ENCODE measurements around the gene PDE10A.
"Not testable (repeated sequence)": the region's sequence is repeated elsewhere in the genome, so short reads cannot be mapped to it uniquely, and the experiment has no call there.

PDE10A gene

DNA sequence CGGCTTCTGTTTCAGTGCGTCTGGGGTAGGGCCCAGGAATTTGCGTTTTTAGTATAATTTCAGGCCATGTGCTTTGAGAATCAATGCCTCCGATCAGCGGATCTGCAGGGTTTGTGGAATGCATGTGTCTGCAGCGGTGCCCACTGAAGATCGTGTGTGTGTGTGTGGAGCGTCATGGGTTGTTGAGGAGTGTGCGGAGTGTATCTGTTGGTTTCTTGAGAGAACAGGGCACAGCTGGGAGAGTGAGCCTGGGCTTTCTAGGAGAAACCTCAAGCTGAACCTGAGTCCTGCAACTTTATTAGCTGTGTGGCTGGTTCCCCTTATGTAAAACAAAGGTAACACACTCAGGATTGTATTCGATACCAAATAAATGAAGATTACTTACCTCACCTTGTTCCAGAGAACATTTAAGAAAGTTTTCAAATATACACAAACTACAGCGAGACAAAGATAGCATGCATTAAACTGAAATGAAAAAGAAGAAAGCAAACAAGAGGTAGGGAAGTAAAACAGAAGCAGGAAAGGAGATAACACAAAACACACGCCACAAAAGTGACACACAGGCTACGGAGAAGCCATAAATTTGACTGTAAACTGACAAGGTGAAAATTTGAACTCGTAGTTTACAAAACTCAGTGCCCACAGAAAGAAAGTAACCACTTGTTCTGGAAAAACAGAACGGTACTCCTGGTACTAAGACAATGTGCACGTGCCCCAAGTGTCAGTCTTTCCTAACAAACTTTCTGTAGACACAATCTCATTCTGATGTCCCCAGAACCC, 28.8 kb downstream of the PDE10A start:
- no peak overlapping the region for H3K9ac ChIP-seq (ENCODE audit: low read depth, low read length)
- no peaks in the 10 kb centered on the region for H3K36me3 ChIP-seq (ENCODE audit: control insufficient read depth, insufficient read depth, low read length)
- H3K4me1 ChIP-seq (ENCODE audit: control insufficient read depth, insufficient read depth, low read length): peaks cover 22% of the 10 kb centered on the region
- H3K27me3 ChIP-seq (ENCODE audit: control insufficient read depth, insufficient read depth, low read length): no peaks in the 10 kb centered on the region
- H3K4me3 ChIP-seq (ENCODE audit: low read depth, low read length): no peak overlapping the region
- no peaks in the 10 kb centered on the region for H3K9me3 ChIP-seq (ENCODE audit: control insufficient read depth, insufficient read depth, low read length)

DNA sequence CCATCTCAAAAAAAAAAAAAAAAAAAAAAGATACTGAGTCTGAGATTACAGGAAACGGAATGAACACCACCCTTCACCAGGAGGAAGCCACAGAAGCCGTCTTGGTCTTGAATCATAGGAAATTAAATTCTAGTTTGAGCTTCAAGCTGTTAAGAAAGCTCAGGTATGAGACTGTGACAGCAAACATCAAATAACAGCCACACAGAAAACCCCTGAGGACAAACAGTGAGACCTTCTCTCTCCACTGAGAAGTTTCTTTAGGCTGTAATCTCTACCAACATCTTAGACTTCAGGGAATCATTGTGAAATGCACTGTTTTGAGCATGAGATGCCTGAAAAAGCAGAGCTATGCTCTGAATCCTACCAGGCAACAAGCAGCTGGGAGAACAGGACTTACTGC, 30.8 kb downstream of the PDE10A start:
- no peak overlapping the region for H3K4me3 ChIP-seq (ENCODE audit: low read depth, low read length)
- H3K9me3 ChIP-seq (ENCODE audit: control insufficient read depth, insufficient read depth, low read length): no peaks in the 10 kb centered on the region
- no peaks in the 10 kb centered on the region for H3K36me3 ChIP-seq (ENCODE audit: control insufficient read depth, insufficient read depth, low read length)
- peaks cover 14% of the 10 kb centered on the region for H3K4me1 ChIP-seq (ENCODE audit: control insufficient read depth, insufficient read depth, low read length)
- H3K27me3 ChIP-seq (ENCODE audit: control insufficient read depth, insufficient read depth, low read length): no peaks in the 10 kb centered on the region
- no peak overlapping the region for H3K9ac ChIP-seq (ENCODE audit: low read depth, low read length)

DNA sequence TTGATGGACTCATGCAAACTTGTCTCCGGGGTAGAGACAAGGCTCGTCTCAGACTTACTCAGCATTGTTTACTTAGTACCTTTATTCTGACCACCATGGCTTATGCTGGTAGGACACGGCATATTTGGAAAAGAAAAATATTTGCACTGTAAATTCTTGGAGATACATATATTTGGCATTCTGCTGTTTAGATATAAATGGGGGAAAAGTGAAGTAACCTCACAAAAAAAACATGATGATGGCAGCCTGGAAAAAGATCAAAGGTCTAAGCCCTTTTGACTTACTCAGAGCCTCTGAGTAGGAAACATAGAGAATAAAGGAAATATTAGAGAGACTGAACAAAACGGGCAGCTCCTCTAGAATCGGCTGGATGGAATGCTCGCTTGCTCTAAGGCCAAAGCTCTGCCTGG, 32.5 kb downstream of the PDE10A start:
- H3K4me3 ChIP-seq (ENCODE audit: low read depth, low read length): no peak overlapping the region

DNA sequence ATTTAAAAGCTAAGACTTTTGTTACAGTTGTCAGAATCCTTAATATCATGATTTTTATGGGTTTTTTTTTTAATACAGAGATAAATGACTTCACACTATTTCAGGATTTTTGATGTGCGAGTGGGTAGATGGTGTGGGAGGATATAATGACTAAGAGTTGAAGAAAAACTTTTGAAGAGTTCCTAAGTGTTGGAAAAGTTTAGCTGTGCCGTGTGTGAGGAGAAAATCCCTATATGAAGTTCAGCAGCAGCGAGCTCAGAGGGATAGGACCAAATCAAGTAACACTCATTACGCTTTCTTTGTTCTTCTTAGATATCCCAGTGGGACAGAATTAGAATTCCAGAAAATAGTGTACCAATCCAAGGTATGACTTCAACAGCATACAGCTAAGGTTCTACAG, 34.1 kb downstream of the PDE10A start:
- H3K9ac ChIP-seq (ENCODE audit: low read depth, low read length): no peak overlapping the region
- no peaks in the 10 kb centered on the region for H3K9me3 ChIP-seq (ENCODE audit: control insufficient read depth, insufficient read depth, low read length)
- H3K4me3 ChIP-seq (ENCODE audit: low read depth, low read length): no peak overlapping the region
- no peaks in the 10 kb centered on the region for H3K36me3 ChIP-seq (ENCODE audit: control insufficient read depth, insufficient read depth, low read length)
- no peaks in the 10 kb centered on the region for H3K27me3 ChIP-seq (ENCODE audit: control insufficient read depth, insufficient read depth, low read length)
- no peaks in the 10 kb centered on the region for H3K4me1 ChIP-seq (ENCODE audit: control insufficient read depth, insufficient read depth, low read length)

More for the DNA sequence above, 32.5 kb downstream of the PDE10A start:
- H3K36me3 ChIP-seq (ENCODE audit: control insufficient read depth, insufficient read depth, low read length): no peaks in the 10 kb centered on the region
- no peaks in the 10 kb centered on the region for H3K9me3 ChIP-seq (ENCODE audit: control insufficient read depth, insufficient read depth, low read length)
- H3K9ac ChIP-seq (ENCODE audit: low read depth, low read length): no peak overlapping the region
- no peaks in the 10 kb centered on the region for H3K27me3 ChIP-seq (ENCODE audit: control insufficient read depth, insufficient read depth, low read length)
- no peaks in the 10 kb centered on the region for H3K4me1 ChIP-seq (ENCODE audit: control insufficient read depth, insufficient read depth, low read length)

DNA sequence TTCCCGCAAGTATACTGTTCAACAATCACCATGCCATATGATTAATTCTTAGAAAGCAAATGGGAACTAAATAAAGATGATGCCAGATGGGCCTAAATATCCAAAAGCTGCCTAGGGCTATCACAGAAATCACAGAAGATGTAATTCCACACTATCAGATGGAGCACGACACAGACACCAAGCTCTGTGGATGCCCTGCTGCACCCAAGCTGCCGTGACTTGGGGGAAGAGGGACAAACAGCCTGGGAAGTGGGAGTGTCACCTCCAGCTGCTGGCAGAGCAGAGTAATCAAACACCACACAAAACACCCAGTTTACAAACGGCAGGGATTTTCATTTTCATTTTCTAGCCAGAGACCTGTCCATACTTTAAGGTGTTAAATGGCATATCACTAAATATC, 35.7 kb downstream of the PDE10A start:
- H3K9me3 ChIP-seq (ENCODE audit: control insufficient read depth, insufficient read depth, low read length): no peaks in the 10 kb centered on the region
- H3K36me3 ChIP-seq (ENCODE audit: control insufficient read depth, insufficient read depth, low read length): no peaks in the 10 kb centered on the region
- H3K9ac ChIP-seq (ENCODE audit: low read depth, low read length): no peak overlapping the region
- no peaks in the 10 kb centered on the region for H3K27me3 ChIP-seq (ENCODE audit: control insufficient read depth, insufficient read depth, low read length)
- no peaks in the 10 kb centered on the region for H3K4me1 ChIP-seq (ENCODE audit: control insufficient read depth, insufficient read depth, low read length)
- H3K4me3 ChIP-seq (ENCODE audit: low read depth, low read length): no peak overlapping the region

DNA sequence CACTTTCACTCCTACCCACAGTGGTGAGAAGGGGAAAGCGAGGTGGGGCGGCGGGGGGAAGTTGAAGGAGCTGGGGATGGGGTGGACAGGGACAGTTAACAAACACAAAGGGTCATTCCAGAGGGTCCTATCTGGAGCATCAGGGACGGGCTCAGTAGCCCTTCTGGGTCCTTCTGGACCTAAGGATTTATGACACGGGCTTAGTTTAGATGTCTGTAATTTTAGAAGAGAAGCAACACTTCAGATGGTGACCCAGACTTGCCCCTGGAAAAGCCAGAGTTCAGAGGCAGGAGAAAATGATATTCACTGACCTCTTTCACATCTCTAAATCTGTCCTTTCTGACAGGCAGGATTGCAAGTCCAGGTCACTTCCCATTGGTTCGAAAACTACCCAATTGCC, 36.3 kb downstream of the PDE10A start:
- Histone ChIP-seq H3K36me3 (ENCODE audit: control insufficient read depth, insufficient read depth, low read length) (no peaks in the 10 kb centered on the region), H3K27me3 (ENCODE audit: control insufficient read depth, insufficient read depth, low read length) (no peaks in the 10 kb centered on the region), H3K9ac (ENCODE audit: low read depth, low read length) (no peak overlapping the region), H3K9me3 (ENCODE audit: control insufficient read depth, insufficient read depth, low read length) (no peaks in the 10 kb centered on the region), H3K4me3 (ENCODE audit: low read depth, low read length) (no peak overlapping the region), H3K4me1 (ENCODE audit: control insufficient read depth, insufficient read depth, low read length) (no peaks in the 10 kb centered on the region)

DNA sequence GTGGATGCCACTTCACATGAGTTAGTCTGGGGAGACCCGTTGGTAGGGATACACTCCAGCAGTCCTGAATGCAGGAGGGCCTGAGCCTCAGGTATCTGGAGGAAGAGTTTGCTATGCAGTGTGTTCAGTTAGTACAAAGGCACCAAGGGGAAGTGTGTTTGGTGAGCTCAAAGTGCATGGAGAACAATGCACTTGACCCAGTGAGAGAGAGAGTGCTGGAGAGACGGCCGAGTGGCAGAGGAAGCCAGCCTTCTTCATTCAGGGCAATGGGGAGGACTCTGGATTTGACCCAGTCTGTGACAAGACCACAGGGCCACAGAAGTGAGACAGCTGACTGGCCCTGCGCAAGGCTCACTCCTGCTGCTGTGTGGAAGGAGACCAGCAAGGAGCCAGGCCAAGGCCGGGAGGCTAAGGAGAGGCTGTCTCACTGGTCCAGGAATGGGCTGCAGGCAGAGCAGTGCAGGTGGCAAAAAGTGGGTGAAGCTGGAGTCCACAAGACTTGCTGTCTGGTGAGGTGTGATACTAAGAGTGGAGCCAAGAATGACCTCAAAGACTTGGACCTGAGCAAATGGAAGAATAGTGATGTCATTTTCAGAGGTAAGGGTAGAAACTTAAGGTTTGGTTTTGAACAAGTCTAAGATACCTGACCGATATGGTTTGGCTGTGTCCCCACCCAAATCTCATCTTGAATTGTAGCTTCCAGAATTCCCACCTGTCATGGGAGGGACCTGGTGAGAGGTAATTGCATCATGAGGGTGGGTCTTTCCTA, 38.0 kb downstream of the PDE10A start:
- H3K4me1 ChIP-seq (ENCODE audit: control insufficient read depth, insufficient read depth, low read length): no peaks in the 10 kb centered on the region
- no peaks in the 10 kb centered on the region for H3K9me3 ChIP-seq (ENCODE audit: control insufficient read depth, insufficient read depth, low read length)
- H3K36me3 ChIP-seq (ENCODE audit: control insufficient read depth, insufficient read depth, low read length): no peaks in the 10 kb centered on the region
- H3K9ac ChIP-seq (ENCODE audit: low read depth, low read length): no peak overlapping the region
- H3K4me3 ChIP-seq (ENCODE audit: low read depth, low read length): no peak overlapping the region
- H3K27me3 ChIP-seq (ENCODE audit: control insufficient read depth, insufficient read depth, low read length): no peaks in the 10 kb centered on the region

DNA sequence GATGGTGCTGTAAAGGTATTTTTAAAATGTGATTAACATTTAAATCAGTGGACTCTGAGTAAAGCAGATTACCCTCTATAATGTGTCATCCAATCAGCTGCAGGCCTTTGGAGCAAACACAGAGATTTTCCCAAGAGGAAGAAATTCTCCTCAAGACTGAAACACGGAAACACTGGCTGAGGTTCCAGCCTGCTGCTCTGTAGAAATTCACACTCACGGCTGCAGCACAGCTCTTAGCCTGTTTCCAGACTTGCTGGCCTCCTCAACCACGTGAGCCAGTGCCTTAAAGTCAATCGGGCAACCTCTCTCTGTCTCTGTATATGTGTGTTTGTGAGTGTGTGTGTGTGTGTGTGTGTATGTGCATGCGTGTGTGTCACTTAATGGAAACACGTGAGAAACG, 41.1 kb downstream of the PDE10A start:
- Histone ChIP-seq H3K27me3 (ENCODE audit: control insufficient read depth, insufficient read depth, low read length) (no peaks in the 10 kb centered on the region), H3K36me3 (ENCODE audit: control insufficient read depth, insufficient read depth, low read length) (no peaks in the 10 kb centered on the region), H3K4me3 (ENCODE audit: low read depth, low read length) (no peak overlapping the region), H3K4me1 (ENCODE audit: control insufficient read depth, insufficient read depth, low read length) (no peaks in the 10 kb centered on the region), H3K9me3 (ENCODE audit: control insufficient read depth, insufficient read depth, low read length) (no peaks in the 10 kb centered on the region), H3K9ac (ENCODE audit: low read depth, low read length) (no peak overlapping the region)

DNA sequence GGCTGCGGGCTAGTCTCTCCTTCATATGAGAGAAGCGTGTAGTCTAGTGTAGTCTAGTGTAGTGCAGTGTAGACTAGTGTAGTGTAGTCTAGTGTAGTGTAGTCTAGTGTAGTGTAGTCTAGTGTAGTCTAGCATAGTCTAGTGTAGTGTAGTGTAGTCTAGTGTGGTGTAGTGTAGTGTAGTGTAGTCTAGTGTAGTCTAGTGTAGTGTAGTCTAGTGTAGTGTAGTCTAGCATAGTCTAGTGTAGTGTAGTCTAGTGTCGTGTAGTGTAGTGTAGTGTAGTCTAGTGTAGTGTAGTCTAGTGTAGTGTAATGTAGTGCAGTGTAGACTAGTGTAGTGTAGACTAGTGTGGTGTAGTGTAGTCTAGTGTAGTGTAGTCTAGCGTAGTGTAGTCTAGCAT, 44.1 kb downstream of the PDE10A start:
- H3K9ac ChIP-seq (ENCODE audit: low read depth, low read length); H3K9me3 ChIP-seq (ENCODE audit: control insufficient read depth, insufficient read depth, low read length); H3K36me3 ChIP-seq (ENCODE audit: control insufficient read depth, insufficient read depth, low read length); H3K4me1 ChIP-seq (ENCODE audit: control insufficient read depth, insufficient read depth, low read length); H3K27me3 ChIP-seq (ENCODE audit: control insufficient read depth, insufficient read depth, low read length); H3K4me3 ChIP-seq (ENCODE audit: low read depth, low read length): not testable (repeated sequence)

DNA sequence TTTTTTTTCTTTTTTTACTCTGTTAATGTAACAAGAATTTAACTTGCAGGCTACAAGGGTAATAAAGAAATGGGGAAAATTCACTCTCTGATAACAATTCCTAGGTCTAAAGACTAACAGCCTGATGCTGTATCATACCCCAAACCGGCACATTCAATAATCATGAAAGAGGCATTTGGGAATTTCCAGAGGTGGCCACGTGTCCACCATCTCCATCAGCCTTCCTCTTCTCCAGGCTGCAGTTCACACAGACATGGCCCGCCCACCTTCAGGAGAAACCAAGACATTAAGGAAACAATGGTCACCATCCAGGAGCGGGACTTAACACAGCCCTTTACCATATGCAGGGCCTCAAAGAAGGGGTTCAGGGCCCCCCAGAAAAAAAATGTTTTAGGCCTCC, 44.8 kb downstream of the PDE10A start:
- H3K27me3 ChIP-seq (ENCODE audit: control insufficient read depth, insufficient read depth, low read length): no peaks in the 10 kb centered on the region
- no peaks in the 10 kb centered on the region for H3K9me3 ChIP-seq (ENCODE audit: control insufficient read depth, insufficient read depth, low read length)
- H3K4me1 ChIP-seq (ENCODE audit: control insufficient read depth, insufficient read depth, low read length): peaks cover 4% of the 10 kb centered on the region
- no peak overlapping the region for H3K9ac ChIP-seq (ENCODE audit: low read depth, low read length)
- no peaks in the 10 kb centered on the region for H3K36me3 ChIP-seq (ENCODE audit: control insufficient read depth, insufficient read depth, low read length)
- no peak overlapping the region for H3K4me3 ChIP-seq (ENCODE audit: low read depth, low read length)

DNA sequence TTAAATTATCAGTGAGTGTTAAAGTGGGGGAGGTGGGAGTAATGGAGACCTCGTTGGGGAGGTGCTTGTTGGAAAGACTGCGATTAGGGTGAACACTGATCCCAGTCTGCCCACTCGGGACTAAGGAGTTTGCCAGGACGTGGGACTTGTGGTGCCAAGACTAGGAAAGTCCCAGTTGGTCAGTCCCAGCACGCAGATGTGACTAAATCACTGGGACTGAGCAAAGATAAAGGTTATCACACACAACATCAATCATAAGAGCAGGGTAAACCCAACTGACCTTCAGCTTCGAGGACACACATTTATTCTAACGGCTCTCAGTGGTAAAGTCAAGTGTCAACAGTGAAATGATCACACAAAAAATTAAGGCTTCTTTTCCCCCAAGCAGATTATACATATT, 45.5 kb downstream of the PDE10A start:
- H3K4me3 ChIP-seq (ENCODE audit: low read depth, low read length): no peak overlapping the region
- no peaks in the 10 kb centered on the region for H3K9me3 ChIP-seq (ENCODE audit: control insufficient read depth, insufficient read depth, low read length)
- H3K9ac ChIP-seq (ENCODE audit: low read depth, low read length): no peak overlapping the region

DNA sequence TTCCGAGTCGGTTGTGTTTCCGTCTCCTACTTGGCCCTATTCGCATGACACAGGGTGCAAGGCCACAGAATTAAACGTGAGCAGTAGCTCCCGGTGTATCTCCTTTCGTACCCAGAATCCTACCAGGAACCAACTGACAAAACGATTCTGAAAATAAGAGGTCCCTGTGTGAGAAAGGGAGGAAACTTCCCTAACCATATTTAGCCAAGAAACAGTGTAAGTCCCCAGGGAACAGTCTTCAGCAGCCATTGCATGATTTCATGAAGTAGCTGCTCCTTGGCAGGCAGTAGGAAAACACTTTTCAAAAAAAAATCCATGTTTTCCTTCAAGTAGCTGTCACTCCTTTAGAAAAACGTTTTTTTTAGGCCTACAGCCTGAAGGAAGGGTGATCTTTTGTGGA, 46.9 kb downstream of the PDE10A start:
- Histone ChIP-seq H3K27me3 (ENCODE audit: control insufficient read depth, insufficient read depth, low read length) (no peaks in the 10 kb centered on the region), H3K9me3 (ENCODE audit: control insufficient read depth, insufficient read depth, low read length) (no peaks in the 10 kb centered on the region), H3K4me3 (ENCODE audit: low read depth, low read length) (no peak overlapping the region), H3K36me3 (ENCODE audit: control insufficient read depth, insufficient read depth, low read length) (no peaks in the 10 kb centered on the region), H3K9ac (ENCODE audit: low read depth, low read length) (no peak overlapping the region), H3K4me1 (ENCODE audit: control insufficient read depth, insufficient read depth, low read length) (peaks cover 4% of the 10 kb centered on the region)

More for the DNA sequence above, 45.5 kb downstream of the PDE10A start:
- no peaks in the 10 kb centered on the region for H3K27me3 ChIP-seq (ENCODE audit: control insufficient read depth, insufficient read depth, low read length)
- peaks cover 4% of the 10 kb centered on the region for H3K4me1 ChIP-seq (ENCODE audit: control insufficient read depth, insufficient read depth, low read length)
- no peaks in the 10 kb centered on the region for H3K36me3 ChIP-seq (ENCODE audit: control insufficient read depth, insufficient read depth, low read length)

Data from iPS-15b (cell line).